ENCODE results near the gene ZBTB9.

The ZBTB9 gene, protein sequence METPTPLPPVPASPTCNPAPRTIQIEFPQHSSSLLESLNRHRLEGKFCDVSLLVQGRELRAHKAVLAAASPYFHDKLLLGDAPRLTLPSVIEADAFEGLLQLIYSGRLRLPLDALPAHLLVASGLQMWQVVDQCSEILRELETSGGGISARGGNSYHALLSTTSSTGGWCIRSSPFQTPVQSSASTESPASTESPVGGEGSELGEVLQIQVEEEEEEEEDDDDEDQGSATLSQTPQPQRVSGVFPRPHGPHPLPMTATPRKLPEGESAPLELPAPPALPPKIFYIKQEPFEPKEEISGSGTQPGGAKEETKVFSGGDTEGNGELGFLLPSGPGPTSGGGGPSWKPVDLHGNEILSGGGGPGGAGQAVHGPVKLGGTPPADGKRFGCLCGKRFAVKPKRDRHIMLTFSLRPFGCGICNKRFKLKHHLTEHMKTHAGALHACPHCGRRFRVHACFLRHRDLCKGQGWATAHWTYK

DNA sequence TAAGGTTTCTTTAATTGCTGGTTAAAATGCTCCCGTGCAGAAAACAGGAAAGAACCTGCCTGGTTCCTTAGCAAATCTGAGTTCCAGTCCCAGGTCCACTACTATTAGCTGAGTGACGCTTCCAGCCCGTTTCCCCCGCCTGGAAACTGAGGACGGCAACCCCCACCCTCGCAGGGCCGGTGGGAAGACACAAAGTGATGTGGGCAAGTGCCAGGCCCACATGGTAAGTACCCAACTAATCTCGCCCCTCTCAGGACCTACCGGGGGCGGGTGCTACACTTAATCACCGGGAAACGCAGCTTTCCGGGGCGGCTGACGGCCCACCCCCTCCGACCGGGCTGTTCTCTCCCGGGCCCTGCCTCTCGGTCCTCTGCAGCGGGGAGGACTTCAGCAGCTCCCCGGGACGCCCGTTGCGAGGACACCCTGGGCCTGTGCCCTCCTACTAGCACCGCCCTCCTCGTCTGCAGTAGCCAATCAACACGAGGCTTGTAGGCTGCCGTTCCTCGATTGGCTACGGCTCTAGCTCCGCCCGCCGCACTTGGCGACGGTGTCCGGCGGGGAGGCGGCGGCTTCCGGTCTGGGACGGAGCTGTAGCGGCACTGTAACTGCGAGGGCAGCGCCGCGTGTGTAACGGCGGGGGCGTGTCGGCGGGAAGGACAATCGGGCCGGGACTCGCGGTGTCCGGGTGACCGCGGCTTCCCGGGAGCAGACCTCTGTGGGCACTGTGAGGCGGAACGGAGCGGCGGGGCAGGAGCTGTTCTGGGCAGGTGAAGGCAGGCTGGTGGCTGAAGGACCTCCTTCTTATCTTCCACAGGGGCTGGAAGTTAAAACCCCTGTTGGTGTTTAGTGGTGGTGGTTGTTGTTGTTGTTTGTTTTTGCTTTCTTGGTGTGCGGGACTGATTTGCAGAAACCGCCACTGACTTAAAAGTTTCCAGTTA lies at the start of gene ZBTB9:
ZBTB9 (plus strand) TSS at position 568 of the 938 bp plus-strand sequence. CDS start 525 bp downstream, outside the sequence.
- peak; percentile 97 for DNase-seq (ENCODE audit: low spot score)

DNA sequence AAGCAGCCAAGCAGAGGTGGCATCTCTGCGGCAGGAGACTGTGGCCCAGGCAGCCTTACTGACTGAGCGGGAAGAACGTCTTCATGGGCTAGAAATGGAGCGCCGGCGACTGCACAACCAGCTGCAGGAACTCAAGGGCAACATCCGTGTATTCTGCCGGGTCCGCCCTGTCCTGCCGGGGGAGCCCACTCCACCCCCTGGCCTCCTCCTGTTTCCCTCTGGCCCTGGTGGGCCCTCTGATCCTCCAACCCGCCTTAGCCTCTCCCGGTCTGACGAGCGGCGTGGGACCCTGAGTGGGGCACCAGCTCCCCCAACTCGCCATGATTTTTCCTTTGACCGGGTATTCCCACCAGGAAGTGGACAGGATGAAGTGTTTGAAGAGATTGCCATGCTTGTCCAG lies 49.5 kb upstream of the ZBTB9 start:
- DNase-seq (ENCODE audit: low spot score) = no peak

DNA sequence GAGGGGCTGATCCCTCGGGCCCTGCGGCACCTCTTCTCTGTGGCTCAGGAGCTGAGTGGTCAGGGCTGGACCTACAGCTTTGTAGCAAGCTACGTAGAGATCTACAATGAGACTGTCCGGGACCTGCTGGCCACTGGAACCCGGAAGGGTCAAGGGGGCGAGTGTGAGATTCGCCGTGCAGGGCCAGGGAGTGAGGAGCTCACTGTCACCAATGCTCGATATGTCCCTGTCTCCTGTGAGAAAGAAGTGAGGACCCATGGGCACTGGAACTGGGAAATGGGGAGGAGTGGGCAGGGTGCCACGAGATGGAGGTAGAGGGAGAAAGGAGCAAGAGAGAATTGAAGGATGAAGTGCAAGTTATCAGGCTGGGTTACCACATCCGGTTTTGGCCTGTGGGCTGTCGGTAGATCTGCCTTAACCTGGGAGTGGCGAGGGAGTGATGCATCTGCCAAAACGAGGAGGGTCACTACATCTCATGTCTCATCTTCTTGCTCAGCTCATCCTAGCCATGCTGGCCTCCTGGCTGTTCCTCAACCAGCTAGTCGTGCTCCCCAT lies 48.9 kb upstream of the ZBTB9 start:
- DNase-seq (ENCODE audit: low spot score) = no peak

DNA sequence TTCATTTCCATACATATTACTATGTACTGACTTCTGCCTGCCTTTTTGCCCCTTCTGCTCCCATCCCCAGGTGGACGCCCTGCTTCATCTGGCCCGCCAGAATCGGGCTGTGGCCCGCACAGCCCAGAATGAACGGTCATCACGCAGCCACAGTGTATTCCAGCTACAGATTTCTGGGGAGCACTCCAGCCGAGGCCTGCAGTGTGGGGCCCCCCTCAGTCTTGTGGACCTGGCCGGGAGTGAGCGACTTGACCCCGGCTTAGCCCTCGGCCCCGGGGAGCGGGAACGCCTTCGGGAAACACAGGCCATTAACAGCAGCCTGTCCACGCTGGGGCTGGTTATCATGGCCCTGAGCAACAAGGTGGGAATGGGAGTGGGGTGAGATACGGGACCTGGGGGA lies 48.2 kb upstream of the ZBTB9 start:
- DNase-seq (ENCODE audit: low spot score) = no peak

DNA sequence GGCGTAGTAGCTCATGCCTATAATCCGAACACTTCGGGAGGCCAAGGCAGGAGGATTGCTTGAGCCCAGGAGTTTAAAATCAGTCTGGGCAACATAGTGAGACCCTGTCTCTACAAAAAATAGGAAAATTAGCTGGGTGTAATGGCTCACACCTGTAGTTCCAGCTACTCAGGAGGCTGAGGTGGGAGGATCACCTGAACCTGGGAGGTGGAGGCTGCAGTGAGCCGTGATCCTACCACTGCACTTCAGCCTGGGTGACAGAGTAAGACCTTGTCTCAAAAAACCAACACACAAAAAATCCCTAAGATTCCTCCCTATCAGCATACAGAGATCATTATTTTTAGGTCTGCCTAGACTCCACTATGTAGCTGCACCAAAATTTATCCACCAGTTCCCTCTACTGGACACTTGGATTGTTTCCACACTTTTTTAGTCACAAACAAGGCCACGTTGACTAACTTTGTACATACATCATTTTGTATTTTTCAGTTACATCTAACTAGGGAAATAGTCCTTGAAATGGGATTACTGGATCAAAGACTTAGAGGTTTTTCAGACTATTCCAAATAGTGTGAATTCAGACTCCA lies 47.2 kb upstream of the ZBTB9 start:
- peak; percentile 53 for DNase-seq (ENCODE audit: low spot score)

DNA sequence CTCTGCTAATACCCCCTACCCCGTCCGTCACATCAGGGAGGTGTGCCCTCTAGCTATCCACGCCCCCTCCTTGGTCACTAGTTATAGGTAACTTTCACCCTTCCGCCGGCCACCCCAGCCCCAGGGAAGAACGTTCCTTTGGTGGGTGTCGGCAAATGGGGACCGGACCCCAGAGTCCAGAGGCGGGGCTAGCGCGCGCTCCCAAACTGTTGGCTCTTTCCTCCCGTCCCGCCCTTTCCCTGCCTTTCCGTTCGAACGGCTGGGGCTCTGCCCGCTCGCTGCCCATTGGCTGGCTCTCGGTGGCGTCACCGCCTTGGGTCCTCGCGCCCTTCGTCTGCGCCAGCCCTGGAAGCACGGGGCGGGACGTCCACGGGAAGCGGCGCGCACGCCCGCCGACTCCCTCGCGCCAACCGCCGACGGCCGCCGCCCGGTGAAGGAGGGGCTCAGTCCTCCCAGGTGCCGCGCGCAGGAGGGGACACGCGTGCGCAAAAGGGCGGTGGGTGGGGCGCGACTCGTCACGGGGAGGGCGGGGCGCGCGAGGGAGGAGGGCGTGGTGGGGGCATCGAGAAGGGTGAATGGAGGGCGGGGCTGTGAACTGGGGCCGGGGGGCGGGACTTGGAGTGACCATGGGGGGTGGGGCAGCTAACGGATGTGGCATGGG lies 44.2 kb upstream of the ZBTB9 start:
- DNase-seq (ENCODE audit: low spot score) = peak; percentile 97

DNA sequence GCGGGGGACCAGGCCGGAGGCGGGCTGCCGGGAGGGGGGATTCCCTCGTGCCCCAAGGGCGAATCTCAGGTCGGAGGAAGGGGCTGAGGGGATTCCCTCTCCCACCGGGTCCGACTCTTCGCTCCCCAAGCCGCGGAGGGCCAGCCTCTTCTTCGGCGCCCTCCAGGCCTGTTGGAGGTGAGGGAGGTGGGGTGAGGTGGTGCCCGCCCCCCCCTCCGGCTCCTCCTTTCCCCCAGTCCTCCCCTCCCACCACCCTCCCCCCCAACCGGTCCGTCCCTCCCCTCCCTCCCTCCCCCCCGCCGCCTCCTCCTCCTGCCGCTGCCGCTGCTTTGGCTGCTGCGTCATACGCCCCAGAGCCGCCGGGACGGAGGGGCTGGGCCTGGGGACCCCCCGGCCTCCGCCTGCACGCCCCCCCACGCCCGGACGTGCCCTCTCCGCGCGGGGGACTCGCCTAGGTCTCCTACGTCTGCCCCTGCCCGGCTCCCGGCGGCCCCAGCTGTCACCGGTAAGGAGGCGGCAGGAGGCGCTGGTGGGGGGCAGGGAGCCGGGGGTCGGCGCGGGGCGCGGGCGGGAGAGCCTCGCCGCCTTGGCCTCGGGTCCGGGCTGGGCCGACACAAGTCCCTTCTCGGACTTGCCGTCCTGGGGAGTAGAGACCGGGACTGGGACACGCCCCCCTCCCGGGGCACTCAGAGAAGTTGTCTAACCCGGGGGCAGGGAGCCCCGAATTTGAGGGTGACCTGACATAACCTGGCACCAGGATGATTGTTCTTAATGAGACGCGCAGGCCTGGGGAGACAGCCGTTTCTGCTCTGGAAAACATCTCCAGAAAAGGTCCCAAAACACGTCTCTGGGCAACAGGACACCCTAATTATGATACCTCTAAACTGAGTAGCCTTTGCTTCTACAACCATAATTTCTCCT lies 43.4 kb upstream of the ZBTB9 start, which contains the start of gene PHF1:
PHF1 (plus strand) TSS at position 304 of the 921 bp plus-strand sequence. CDS start 1,250 bp downstream, outside the sequence.
- no peak for DNase-seq (ENCODE audit: low spot score)

DNA sequence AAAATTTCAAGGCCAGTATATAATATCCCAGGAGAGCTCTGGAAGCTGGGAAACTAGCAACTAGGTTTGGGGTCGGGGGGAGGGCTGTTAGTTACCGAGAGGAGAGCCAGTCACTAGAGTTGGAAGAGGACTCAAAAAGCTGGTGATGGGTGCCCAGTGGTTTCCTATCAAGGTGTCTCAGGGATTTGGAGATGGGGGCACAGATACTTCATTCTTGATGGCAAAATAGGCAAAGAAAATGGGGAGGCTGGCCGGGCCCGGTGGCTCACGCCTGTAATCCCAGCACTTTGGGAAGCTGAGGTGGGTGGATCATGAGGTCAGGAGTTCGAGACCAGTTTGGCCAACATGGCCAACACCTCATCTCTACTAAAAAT lies 42.8 kb upstream of the ZBTB9 start:
- DNase-seq (ENCODE audit: low spot score) = no peak

DNA sequence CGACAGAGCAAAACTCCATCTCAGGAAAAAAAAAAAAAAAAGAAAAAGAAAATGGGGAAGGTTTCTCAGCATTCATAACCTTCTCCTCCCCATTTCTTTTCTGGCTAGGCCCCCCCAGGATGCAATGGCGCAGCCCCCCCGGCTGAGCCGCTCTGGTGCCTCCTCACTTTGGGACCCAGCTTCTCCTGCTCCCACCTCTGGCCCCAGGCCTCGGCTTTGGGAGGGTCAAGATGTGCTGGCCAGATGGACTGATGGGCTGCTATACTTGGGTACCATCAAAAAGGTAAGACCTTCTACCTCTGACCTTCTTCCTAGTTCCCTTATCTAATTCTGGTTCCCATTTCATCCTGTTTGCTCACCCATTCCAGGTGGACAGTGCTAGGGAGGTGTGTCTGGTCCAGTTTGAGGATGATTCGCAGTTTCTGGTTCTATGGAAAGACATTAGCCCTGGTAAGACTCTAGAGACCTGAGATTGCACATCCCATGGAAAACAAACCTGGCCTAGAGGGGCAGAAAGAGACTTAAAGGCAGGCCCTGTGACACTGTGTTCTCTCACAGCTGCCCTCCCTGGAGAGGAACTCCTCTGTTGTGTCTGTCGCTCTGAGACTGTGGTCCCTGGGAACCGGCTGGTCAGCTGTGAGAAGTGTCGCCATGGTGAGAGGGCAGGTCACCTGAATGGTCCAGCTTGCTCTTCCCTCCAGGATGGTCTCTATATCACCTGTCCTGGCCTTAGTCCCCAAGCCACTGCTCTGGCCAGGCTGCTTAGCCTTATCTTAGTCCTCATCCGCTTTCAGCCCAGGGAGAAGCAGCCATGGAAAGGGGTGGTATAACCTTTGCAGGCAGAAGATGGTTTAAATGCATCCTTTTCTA lies 42.0 kb upstream of the ZBTB9 start:
- DNase-seq (ENCODE audit: low spot score) = peak; percentile 26

DNA sequence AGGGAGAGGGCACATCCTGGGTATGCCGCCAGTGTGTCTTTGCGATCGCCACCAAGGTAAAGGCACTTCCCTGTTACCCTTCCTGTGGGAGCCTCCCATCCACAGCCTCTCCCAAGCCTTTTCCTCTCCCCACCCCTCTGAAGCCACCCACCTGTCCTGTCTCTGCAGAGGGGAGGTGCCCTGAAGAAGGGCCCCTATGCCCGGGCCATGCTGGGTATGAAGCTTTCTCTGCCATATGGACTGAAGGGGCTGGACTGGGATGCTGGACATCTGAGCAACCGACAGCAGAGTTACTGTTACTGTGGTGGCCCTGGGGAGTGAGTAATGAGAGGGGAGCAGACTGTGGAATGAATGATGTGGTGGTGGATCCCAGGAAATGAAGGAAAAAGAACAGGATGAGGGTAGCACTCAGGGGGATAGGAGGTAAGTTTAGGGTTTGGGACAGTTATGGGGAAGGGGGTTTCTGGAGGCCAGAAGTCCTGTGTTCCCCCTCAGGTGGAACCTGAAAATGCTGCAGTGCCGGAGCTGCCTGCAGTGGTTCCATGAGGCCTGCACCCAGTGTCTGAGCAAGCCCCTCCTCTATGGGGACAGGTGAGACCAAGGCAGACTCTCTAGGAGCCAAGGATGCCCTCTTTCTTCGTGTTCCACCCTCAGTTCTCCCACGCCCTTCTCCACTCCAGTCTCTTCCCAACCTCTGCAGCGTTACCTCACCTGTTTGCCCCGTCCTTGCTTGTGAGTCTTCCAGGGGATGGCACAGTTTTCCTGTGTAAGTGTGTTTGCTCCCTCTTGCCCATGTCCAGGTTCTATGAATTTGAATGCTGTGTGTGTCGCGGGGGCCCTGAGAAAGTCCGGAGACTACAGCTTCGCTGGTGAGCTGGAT lies 40.9 kb upstream of the ZBTB9 start:
- no peak for DNase-seq (ENCODE audit: low spot score)

DNA sequence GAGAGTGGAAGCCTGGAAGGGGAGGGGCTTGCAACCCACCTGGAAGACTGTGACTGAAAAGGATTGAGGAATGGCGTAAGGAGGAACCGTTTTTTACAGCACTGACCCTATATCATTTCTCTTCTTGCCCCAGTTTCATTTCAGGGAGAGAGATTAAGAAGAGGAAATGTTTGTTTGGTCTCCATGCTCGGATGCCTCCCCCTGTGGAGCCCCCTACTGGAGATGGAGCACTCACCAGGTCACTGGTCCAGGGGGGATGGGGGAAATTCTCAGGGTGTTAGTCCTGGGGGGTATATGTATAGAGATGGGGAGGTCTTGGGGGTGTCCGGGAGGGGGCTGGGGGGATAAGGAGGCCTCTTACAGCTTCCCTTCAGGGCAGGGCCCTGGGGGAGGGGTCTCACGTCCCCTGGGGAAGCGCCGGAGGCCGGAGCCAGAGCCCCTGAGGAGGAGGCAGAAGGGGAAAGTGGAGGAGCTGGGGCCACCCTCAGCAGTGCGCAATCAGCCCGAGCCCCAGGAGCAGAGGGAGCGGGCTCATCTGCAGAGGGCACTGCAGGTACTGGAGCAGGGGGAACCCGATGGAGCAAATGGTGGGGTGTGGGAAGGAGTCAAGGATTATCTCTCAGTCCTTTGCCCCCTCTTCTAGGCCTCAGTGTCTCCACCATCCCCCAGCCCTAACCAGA lies 39.6 kb upstream of the ZBTB9 start:
- no peak for DNase-seq (ENCODE audit: low spot score)

DNA sequence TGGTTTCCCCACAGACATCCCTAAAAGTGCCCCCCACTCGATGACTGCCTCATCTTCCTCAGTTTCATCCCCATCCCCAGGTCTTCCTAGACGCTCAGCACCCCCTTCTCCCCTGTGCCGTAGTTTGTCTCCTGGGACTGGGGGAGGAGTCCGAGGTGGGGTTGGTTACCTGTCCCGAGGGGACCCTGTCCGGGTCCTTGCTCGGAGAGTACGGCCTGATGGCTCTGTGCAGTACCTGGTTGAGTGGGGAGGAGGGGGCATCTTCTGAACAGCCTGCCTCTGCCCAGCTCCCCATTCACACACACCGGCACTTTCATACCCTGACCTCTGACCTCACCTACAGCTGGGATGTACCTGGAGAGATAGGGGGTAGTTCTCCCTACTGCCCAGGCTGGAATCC lies 38.5 kb upstream of the ZBTB9 start:
- no peak for DNase-seq (ENCODE audit: low spot score)

DNA sequence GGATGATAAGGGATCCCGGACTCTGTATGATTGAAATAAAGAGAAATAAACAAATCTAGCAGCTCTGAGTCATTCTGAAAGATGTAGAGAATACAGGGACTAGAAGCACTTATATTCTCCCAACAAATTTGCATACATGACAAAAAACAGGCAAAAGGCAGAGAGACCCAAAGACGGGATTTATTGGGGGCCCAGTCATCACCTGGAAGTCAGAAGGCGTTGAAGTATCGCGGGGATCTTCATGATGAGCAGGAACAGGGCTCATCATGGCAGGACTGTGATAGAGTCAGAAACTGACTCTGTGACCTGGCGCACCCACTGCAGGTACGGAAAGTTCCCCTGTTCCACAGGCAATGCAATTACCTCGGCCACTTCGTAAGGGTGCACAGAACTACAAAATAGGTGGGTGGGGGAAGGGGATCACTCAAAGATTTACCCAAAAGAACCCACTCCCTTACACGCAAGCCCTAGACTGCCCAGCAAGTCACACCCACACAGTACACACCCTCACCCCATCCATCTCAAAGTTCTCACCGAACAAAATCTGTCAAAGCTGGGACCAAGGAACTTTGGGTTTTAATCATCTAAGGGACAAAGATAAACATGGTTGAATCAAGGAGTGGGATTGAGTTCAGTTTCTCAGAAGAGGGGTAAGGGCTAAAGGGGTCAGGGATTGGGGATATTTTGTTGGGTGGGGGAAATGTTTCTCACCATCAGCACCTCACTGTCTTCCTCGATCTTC lies 37.8 kb upstream of the ZBTB9 start:
- no peak for DNase-seq (ENCODE audit: low spot score)

DNA sequence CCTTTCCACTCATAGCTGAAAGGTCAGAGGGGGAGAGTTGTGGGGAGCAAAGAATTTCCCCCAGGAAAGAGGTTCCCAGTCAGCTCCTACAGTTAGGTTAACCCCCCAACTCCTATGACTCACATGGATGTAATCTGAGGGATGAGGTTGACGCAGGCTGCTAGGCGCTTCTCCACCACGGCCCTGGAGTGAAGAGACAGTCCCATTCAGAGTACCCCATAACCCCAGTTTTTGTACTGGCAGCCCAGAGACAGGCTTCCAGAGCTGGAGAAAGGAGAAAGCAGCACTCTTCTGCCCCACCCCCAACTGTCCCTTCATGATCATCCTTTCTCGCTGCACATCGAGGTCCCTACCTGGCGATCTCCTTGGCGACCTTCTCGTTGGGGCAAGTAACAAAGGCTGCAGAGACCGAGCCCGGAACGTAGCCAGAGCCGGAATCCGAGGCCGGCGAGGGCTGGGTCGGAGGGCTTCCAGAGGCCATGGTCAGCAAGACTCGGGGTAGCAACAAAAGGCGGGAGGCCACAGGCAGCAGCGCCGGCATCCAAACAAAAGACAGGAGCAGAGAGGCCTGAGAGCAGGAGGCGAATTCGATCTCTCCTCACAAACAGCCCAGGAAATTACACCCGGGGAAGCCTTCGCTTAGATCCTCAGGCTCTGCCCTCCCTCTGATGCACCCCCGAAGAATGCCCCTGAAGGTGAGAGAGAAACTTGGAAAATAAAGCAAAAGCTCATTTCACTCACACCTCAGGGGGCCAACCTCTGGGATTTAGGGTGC lies 37.1 kb upstream of the ZBTB9 start:
- no peak for DNase-seq (ENCODE audit: low spot score)

DNA sequence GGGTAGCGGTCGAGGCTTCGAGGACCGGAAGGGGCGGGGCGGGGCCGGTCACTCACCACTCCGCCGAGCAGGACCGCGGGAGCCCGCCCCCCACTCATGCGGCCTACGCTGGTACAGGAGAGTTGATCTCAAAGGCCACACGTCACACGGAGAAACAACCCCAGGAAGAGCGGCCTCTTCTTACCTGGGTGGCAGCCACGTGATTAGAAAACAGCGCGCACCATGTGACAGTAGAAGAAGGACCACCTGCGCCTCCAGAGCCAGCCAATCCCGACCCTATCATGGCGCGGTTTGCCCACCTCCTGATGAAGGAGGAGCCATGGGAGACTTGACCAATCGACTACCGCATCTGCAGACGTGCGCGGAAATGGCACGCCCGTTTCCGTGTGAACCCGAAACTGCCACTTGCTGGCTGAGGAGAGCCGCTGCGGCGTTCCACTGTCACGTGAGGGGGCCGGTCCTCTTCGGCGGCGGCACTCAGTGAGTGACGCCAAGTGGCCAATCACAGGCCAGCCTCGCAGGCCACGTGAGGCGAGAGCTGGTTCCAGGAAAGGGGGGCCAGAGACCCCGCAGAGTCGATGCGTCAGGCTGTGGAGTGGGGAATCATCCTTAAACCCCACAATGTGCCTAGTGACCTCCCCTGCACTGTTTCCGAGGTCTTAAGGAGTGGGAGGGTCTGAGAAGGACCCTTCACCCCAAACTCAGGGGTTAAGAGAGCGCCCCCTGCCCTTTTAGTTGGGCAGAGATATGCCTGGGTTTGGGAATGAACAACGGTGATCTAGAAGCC lies 36.3 kb upstream of the ZBTB9 start, which contains the start of gene CUTA:
CUTA (minus strand) TSS at position 205 of the 787 bp plus-strand sequence; CDS start at position 98, 107 bp downstream.
- DNase-seq (ENCODE audit: low spot score) = peak; percentile 100

Measured in cerebellar cortex (tissue), 1 donor.